Endothelial cell of hepatic sinusoid (primary cell): ENCODE measurements around the gene RAB20.
"Not testable (repeated sequence)": the region's sequence is repeated elsewhere in the genome, so short reads cannot be mapped to it uniquely, and the experiment has no call there.

Experiments used
- in situ Hi-C: cut with HindIII; loops from 2 replicates; pipeline ENCODE4 v1.10.0; 2017; ENCODE audit warnings: low sequenced_read_pairs

The RAB20 gene

GRCh38 chr13:110575322-110576069 lies 14.0 kb upstream of the RAB20 start:
- in situ Hi-C loops: no loop called here

- in situ Hi-C loops: no loop called here
Measured at GRCh38 chr13:110574161-110574560, 12.6 kb upstream of the RAB20 start.

GRCh38 chr13:110572778-110573118 lies 11.2 kb upstream of the RAB20 start:
- in situ Hi-C loops: no loop called here

- in situ Hi-C loops: no loop called here
Measured at GRCh38 chr13:110571896-110572777, 10.6 kb upstream of the RAB20 start.

- in situ Hi-C loops: no loop called here
Measured at GRCh38 chr13:110570886-110571285, 9.4 kb upstream of the RAB20 start.

- in situ Hi-C loops: not testable (repeated sequence)
Measured at GRCh38 chr13:110569962-110570361, 8.4 kb upstream of the RAB20 start.

- in situ Hi-C loops: no loop called here
Measured at GRCh38 chr13:110568612-110569011, 7.1 kb upstream of the RAB20 start.

- in situ Hi-C loops: no loop called here
Measured at GRCh38 chr13:110566171-110566570, 4.6 kb upstream of the RAB20 start.

GRCh38 chr13:110565296-110565695 lies 3.8 kb upstream of the RAB20 start:
- in situ Hi-C loops: no loop called here

- in situ Hi-C loops: no loop called here
Measured at GRCh38 chr13:110564472-110564985, 3.0 kb upstream of the RAB20 start.

GRCh38 chr13:110563463-110563774 lies 1.9 kb upstream of the RAB20 start:
- in situ Hi-C loops: no loop called here

GRCh38 chr13:110562696-110563462 lies 1.4 kb upstream of the RAB20 start:
- in situ Hi-C loops: no loop called here

- in situ Hi-C loops: no loop called here
Measured at GRCh38 chr13:110562036-110562597, 595 bp upstream of the RAB20 start.

- in situ Hi-C loops: no loop called here
Measured at GRCh38 chr13:110560601-110561343, 750 bp downstream of the RAB20 start.

- in situ Hi-C loops: no loop called here
Measured at GRCh38 chr13:110559986-110560385, 1.5 kb downstream of the RAB20 start.

GRCh38 chr13:110559429-110559943 lies 2.0 kb downstream of the RAB20 start:
- in situ Hi-C loops: no loop called here

GRCh38 chr13:110557610-110558305 lies 3.8 kb downstream of the RAB20 start:
- in situ Hi-C loops: no loop called here

GRCh38 chr13:110557082-110557481 lies 4.4 kb downstream of the RAB20 start:
- in situ Hi-C loops: no loop called here

- in situ Hi-C loops: no loop called here
Measured at GRCh38 chr13:110556224-110556606, 5.3 kb downstream of the RAB20 start.
